Astrocyte of the cerebellum (primary cell): Measurements from ENCODE around the gene TNS1.

Source experiments
- DNase-seq: peaks from one replicate; pipeline ENCODE4 v3.0.0-alpha.2; 2011; ENCODE audit warnings: low read depth
- H3K4me3 ChIP-seq: 2 replicates; pipeline ENCODE4 v1.5.1; 2011; ENCODE audit warnings: mild to moderate bottlenecking, low read depth, low read length, moderate library complexity
- CTCF ChIP-seq: IDR thresholded peaks from 2 replicates; pipeline ENCODE4 v1.5.1; 2012; ENCODE audit warnings: low read length, low read depth, moderate library complexity, mild to moderate bottlenecking; ENCODE audit errors: missing control alignments
- in situ Hi-C: cut with HindIII; loops from 2 replicates; pipeline ENCODE4 v1.10.0; 2017; ENCODE audit warnings: low sequenced_read_pairs

TNS1 gene

GRCh38 chr2:217820904-217821303 lies 181.9 kb downstream of the TNS1 start:
- H3K4me3 ChIP-seq, result no peak overlapping the region
- no peak for TF ChIP-seq CTCF
- no peak for DNase-seq
- in situ Hi-C loops, result no loop called here

GRCh38 chr2:217820091-217820819 lies 182.5 kb downstream of the TNS1 start:
- DNase-seq, result no peak
- in situ Hi-C loops, result no loop called here
- H3K4me3 ChIP-seq, result no peak overlapping the region
- no peak for TF ChIP-seq CTCF

GRCh38 chr2:217818293-217818850 lies 184.4 kb downstream of the TNS1 start:
- in situ Hi-C loops, result no loop called here
- no peak for TF ChIP-seq CTCF
- no peak overlapping the region for H3K4me3 ChIP-seq
- DNase-seq, result no peak

GRCh38 chr2:217817466-217818292 lies 185.1 kb downstream of the TNS1 start:
- no peak for TF ChIP-seq CTCF
- in situ Hi-C loops, result no loop called here
- no peak for DNase-seq
- H3K4me3 ChIP-seq, result no peak overlapping the region

- in situ Hi-C loops, result no loop called here
- no peak for DNase-seq
- no peak for TF ChIP-seq CTCF
- H3K4me3 ChIP-seq, result no peak overlapping the region
Measured at GRCh38 chr2:217816396-217816869, 186.4 kb downstream of the TNS1 start.

GRCh38 chr2:217813828-217814227 lies 189.0 kb downstream of the TNS1 start:
- no peak for TF ChIP-seq CTCF
- in situ Hi-C loops, result no loop called here
- H3K4me3 ChIP-seq, result no peak overlapping the region
- no peak for DNase-seq
